ENCODE data around the gene RPS3.
"Not testable (repeated sequence)": the region's sequence is repeated elsewhere in the genome, so short reads cannot be mapped to it uniquely, and the experiment has no call there.

RPS3 gene

GRCh38 chr11:75380245-75380644 is 19.1 kb upstream of the RPS3 start:
- no peak for DNase-seq (ENCODE audit: low read depth in 2 of 2)

DNA sequence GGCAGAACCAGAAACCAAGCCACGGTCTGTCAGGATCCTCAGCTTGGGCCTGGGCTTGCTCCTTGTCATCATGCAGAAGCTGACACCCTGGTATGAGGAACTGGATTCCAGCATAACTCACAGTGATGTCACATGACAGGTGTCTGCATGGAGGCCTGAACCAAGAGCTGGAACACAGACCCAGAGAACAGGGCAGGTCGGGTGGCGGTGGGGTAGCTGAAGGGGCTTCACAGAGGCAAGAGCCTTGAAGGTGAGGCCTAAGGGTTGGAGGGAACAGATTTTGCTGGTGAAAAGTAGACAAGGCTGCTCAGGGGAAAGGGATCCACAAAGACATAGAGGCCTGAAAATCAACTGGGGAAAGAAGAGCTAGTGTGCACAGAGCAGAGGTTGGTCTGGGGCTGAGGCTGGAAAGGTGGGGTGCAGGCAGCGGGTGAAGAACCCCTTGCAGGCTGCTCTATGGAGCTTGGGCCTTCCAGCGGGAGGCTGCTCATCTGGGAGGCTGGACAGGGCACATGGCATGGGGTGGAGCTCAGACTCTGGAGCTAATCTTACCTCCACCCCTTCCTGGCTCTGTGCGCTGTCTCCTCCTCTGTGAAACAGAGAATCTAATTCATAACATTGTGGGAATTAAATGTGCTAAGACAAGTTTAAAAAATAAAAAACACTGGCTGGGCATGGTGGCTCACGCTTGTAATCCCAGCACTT is 18.4 kb upstream of the RPS3 start:
- no peak for DNase-seq (ENCODE audit: low read depth in 2 of 2)

GRCh38 chr11:75383246-75383645 is 16.1 kb upstream of the RPS3 start:
- no peak for DNase-seq (ENCODE audit: low read depth in 2 of 2)

GRCh38 chr11:75384438-75385080 is 14.8 kb upstream of the RPS3 start:
- DNase-seq (ENCODE audit: low read depth in 2 of 2) = peak; percentile 77

- no peak for DNase-seq (ENCODE audit: low read depth in 2 of 2)
Observed at GRCh38 chr11:75386942-75387630, 12.2 kb upstream of the RPS3 start.

DNA sequence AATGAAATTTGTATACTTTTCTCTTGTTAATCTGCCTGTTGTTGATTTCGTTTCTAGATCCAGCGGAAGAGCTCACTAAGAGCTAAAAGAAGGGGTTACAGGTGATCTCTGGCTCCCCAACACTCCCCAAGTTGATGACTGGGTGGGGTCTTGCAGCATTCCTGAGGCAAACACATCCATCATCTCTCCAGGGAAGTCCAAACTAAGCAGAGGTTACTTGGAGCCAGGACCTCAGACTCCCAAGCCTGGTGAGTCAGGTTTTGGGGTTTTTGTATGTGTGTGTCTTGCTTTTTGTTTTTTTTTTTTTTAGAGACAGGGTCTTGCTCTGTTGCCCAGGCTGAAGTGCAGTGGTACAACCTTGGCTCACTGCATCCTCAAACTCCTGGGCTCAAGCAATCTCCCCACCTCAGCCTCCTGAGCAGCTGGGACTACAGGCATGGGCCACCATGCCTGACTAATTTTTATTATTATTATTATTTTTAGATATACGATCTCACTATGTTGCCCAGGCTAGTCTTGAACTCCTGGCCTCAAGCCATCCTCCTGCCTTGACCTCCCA is 11.5 kb upstream of the RPS3 start:
- DNase-seq (ENCODE audit: low read depth in 2 of 2) = no peak

GRCh38 chr11:75388386-75389275 is 10.7 kb upstream of the RPS3 start:
- peak; percentile 41 to 59 for DNase-seq (ENCODE audit: low read depth in 2 of 2)

- DNase-seq (ENCODE audit: low read depth in 2 of 2) = no peak
Observed at GRCh38 chr11:75389276-75389605, 10.1 kb upstream of the RPS3 start.

DNA sequence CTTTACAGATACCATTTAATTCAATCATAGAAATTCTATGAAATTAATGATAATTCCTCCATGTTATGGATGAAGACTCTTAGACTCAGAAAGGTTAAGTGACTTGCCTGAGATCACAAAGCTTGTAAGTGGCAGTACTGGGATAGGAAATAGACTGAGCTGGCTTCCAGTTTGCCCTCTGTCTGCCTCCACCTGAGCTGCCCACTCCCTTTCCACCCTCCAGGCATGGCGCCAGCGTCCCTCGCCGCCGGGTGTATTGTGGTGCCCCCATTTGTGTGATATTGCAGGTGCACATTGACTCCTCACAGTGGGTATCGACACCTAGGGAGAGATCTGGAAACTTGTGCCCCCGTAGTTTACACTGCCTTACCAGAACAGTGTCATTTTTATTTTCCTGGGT is 9.4 kb upstream of the RPS3 start:
- no peak for DNase-seq (ENCODE audit: low read depth in 2 of 2)

DNA sequence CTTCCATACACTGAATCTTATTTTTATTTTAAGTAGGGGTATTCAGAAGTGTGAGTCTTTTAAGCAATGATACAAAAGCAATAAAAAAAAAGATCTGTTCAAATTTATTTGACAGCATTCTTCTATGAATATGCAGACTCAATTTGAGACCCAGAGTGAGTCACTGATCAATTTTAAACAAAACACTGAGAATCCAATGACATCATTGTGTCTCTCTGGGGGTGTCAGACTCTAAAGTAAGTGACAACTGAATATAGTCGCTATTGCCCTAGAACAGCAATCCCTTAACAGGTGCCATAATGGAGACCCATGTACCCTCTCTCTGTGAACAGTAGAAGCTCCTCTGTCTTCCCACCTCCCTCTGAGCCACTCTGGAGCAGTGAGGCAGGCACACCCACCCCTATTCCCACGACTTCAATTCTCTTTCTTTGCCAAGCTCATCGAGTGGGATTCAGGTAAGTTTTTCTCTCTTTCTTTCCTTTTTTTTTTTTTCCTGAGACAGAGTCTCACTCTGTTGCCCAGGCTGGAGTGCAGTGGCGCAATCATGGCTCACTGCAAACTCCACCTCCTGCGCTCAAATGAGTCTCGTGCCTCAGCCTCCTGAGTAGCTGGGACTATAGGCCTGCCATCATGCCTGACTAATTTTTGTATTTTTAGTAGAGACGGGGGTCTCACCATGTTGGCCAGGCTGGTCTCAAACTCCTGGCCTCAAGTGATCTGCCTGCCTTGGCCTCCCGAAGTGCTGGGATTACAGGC is 5.1 kb upstream of the RPS3 start:
- DNase-seq (ENCODE audit: low read depth in 2 of 2) = no peak

GRCh38 chr11:75398906-75399305 is 412 bp upstream of the RPS3 start:
- no peak for DNase-seq (ENCODE audit: low read depth in 2 of 2)

GRCh38 chr11:75400146-75400865 is 988 bp downstream of the RPS3 start:
- no peak for DNase-seq (ENCODE audit: low read depth in 2 of 2)

GRCh38 chr11:75402002-75402773 is 2.9 kb downstream of the RPS3 start:
- DNase-seq (ENCODE audit: low read depth in 2 of 2) = no peak

- DNase-seq (ENCODE audit: low read depth in 2 of 2) = no peak
Observed at GRCh38 chr11:75403037-75403436, 3.7 kb downstream of the RPS3 start.

DNA sequence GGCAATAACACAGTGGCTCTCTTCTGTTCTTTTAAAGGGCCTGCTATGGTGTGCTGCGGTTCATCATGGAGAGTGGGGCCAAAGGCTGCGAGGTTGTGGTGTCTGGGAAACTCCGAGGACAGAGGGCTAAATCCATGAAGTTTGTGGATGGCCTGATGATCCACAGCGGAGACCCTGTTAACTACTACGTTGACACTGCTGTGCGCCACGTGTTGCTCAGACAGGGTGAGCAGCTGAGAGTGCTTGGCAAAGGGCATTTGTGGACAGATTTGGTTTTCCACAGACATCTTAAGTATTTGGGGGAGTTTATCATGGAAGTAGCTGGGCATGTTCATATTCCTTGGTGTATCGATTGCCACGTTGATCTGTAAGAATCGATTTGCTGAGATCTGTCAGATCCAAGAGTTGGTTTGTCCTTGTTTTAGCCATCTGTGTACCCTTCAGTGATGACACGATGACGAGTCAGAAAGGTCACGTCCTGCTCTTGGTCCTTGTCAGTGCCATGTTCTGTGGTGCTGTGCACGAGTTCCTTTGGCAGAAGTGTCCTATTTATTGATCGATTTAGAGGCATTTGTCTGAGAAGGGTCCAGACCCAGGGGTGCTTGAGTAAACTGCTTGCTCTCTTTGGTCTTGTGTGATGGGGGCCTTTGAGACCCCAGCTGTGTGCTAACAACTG is 4.8 kb downstream of the RPS3 start:
- DNase-seq (ENCODE audit: low read depth in 2 of 2) = no peak

- no peak for DNase-seq (ENCODE audit: low read depth in 2 of 2)
Observed at GRCh38 chr11:75406338-75406777, 7.0 kb downstream of the RPS3 start.

DNA sequence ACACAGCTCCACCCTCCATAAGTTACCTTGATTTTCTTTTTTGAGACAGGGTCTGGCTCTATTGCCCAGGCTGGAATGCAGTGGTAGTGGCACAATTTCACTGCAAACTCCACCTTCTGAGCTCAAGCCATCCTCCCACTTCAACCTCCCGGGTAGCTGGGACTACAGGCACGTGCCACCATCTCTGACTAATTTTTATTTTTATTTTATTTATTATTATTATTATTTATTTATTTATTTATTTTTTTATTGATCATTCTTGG is 9.6 kb downstream of the RPS3 start:
- no peak for DNase-seq (ENCODE audit: low read depth in 2 of 2)

- not testable (repeated sequence) for DNase-seq (ENCODE audit: low read depth in 2 of 2)
Observed at GRCh38 chr11:75409971-75410370, 10.7 kb downstream of the RPS3 start.

DNA sequence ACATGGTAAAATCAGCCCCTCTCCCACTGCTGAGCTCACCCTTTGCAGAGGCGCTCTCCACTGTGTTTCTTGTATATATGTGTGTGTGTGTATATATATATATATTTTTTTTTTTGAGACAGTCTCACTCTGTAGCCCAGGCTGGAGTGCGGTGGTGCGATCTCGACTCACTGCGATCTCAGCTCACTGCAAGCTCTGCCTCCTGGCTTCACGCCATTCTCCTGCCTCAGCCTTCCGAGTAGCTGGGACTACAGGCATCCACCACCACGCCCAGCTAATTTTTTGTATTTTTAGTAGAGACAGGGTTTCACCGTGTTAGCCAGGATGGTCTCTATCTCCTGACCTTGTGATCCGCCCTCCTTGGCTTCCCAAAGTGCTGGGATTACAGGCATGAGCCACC is 13.8 kb downstream of the RPS3 start:
- DNase-seq (ENCODE audit: low read depth in 2 of 2) = not testable (repeated sequence)

Data from stimulated activated CD4-positive, alpha-beta T cell treated with anti-CD3 and anti-CD28 coated beads, Interleukin-1b, Interleukin-23, amount 100 ng/mL, for 4 hours (primary cell).